Parathyroid adenoma (tissue), 2 donors: ENCODE measurements around the gene POLR3K.
"Not testable (repeated sequence)": the region's sequence is repeated elsewhere in the genome, so short reads cannot be mapped to it uniquely, and the experiment has no call there.

Experiments used
- H2AFZ ChIP-seq: fragments of 300-600 bp; sonication (generic); one replicate; pipeline ENCODE4 v1.7.0; 2017; ENCODE audit warnings: antibody characterized with exemption, mild to moderate bottlenecking
- H3K27ac ChIP-seq: fragments of 300-600 bp; sonication (generic); one replicate; pipeline ENCODE4 v1.7.0; 2017
- H3K27me3 ChIP-seq: fragments of 300-600 bp; sonication (generic); one replicate; pipeline ENCODE4 v1.7.0; 2017; ENCODE audit warnings: low read length; ENCODE audit not compliant: control insufficient read depth, insufficient read depth
- H3K36me3 ChIP-seq: fragments of 300-600 bp; sonication (generic); one replicate; pipeline ENCODE4 v1.7.0; 2017; ENCODE audit warnings: low read length; ENCODE audit not compliant: control insufficient read depth, insufficient read depth
- H3K4me1 ChIP-seq: fragments of 300-600 bp; sonication (generic); one replicate; pipeline ENCODE4 v1.7.0; 2017; ENCODE audit warnings: control low read depth
- H3K4me2 ChIP-seq: fragments of 300-600 bp; sonication (generic); one replicate; pipeline ENCODE4 v1.7.0; 2017; ENCODE audit warnings: low read length
- H3K4me3 ChIP-seq: fragments of 300-600 bp; sonication (generic); one replicate; pipeline ENCODE4 v1.7.0; 2017; ENCODE audit warnings: low read depth, low read length
- H3K79me2 ChIP-seq: fragments of 300-600 bp; sonication (generic); one replicate; pipeline ENCODE4 v1.7.0; 2017; ENCODE audit warnings: control low read depth
- H3K9ac ChIP-seq: fragments of 300-600 bp; sonication (generic); one replicate; pipeline ENCODE4 v1.7.0; 2017; ENCODE audit warnings: mild to moderate bottlenecking
- H3K9me3 ChIP-seq: fragments of 300-600 bp; sonication (generic); one replicate; pipeline ENCODE4 v1.7.0; 2017; ENCODE audit warnings: low read length; ENCODE audit not compliant: control insufficient read depth
- CTCF ChIP-seq: fragments of 300-600 bp; sonication (generic); IDR thresholded peaks from one replicate; pipeline ENCODE4 v1.7.0; 2017; ENCODE audit warnings: antibody characterized with exemption, mild to moderate bottlenecking
- donor health status: primary hyperparathyroidism.

Gene POLR3K

GRCh38 chr16:24151-24550 lies 29.3 kb downstream of the POLR3K start:
- H3K4me1 ChIP-seq, H3K9me3 ChIP-seq, H2AFZ ChIP-seq, H3K79me2 ChIP-seq, H3K9ac ChIP-seq, H3K36me3 ChIP-seq, H3K27ac ChIP-seq, H3K27me3 ChIP-seq, H3K4me2 ChIP-seq, H3K4me3 ChIP-seq: not testable (repeated sequence)

DNA sequence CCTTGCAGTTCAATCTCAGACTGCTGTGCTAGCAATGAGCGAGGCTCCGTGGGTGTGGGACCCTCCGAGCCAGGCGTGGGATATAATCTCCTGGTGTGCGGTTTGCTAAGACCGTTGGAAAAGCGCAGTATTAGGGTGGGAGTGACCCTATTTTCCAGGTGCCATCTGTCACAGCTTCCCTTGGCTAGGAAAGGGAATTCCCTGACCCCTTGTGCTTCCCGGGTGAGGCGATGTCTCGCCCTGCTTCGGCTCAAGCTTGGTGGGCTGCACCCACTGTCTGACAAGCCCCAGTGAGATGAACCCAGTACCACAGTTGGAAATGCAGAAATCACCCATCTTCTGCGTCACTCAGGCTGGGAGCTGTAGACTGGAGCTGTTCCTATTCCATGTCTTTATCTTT lies 32.5 kb downstream of the POLR3K start:
- not testable (repeated sequence) for H3K4me1 ChIP-seq, H3K9me3 ChIP-seq, H3K4me2 ChIP-seq, H3K9ac ChIP-seq, H3K79me2 ChIP-seq, H3K36me3 ChIP-seq, H3K4me3 ChIP-seq, H3K27me3 ChIP-seq, H3K27ac ChIP-seq, H2AFZ ChIP-seq

DNA sequence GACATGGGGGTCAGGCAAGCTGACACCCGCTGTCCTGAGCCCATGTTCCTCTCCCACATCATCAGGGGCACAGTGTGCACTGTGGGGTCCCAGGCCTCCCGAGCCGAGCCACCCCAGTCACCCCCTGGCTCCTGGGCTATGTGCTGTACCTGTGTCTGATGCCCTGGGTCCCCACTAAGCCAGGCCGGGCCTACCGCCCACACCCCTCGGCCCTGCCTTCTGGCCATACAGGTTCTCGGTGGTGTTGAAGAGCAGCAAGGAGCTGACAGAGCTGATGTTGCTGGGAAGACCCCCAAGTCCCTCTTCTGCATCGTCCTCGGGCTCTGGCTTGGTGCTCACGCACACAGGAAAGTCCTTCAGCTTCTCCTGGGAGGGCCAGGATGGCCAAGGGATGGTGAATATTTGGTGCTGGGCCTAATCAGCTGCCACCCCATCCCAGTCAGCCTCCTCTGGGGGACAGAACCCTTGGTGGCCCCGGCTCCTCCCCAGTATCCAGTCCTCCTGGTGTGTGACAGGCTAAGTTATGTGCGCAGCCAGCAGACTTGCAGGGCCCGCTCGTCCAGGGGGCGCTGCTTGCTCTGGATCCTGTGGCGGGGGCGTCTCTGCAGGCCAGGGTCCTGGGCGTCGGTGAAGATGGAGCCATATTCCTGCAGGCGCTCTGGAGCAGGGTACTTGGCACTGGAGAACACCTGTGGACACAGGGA lies 36.2 kb downstream of the POLR3K start:
- not testable (repeated sequence) for H2AFZ ChIP-seq, H3K4me2 ChIP-seq, H3K9me3 ChIP-seq, H3K27ac ChIP-seq, H3K4me3 ChIP-seq, H3K9ac ChIP-seq, H3K4me1 ChIP-seq, H3K36me3 ChIP-seq, H3K79me2 ChIP-seq, H3K27me3 ChIP-seq

GRCh38 chr16:10772-11171 lies 42.6 kb downstream of the POLR3K start:
- not testable (repeated sequence) for H3K4me2 ChIP-seq, H3K4me3 ChIP-seq, H3K4me1 ChIP-seq, H3K27ac ChIP-seq, H3K27me3 ChIP-seq, H3K9me3 ChIP-seq, H2AFZ ChIP-seq, H3K9ac ChIP-seq, H3K79me2 ChIP-seq, H3K36me3 ChIP-seq
- TF ChIP-seq CTCF: peak; percentile 46

GRCh38 chr16:9903-10665 lies 43.3 kb downstream of the POLR3K start:
- H3K79me2 ChIP-seq: no peaks in the 10 kb centered on the region
- H3K4me2 ChIP-seq: no peak overlapping the region
- no peaks in the 10 kb centered on the region for H3K9me3 ChIP-seq
- no peaks in the 10 kb centered on the region for H3K27me3 ChIP-seq
- H3K36me3 ChIP-seq: no peaks in the 10 kb centered on the region
- H3K9ac ChIP-seq: no peak overlapping the region
- H3K27ac ChIP-seq: no peak overlapping the region
- H3K4me1 ChIP-seq: no peaks in the 10 kb centered on the region
- H2AFZ ChIP-seq: no peak overlapping the region
- no peak for TF ChIP-seq CTCF
- H3K4me3 ChIP-seq: no peak overlapping the region
